Muscle of leg (tissue), 11 donors: ENCODE measurements around the gene C20orf141. TPM values are rescaled to one million over a fixed set of nuclear protein-coding genes. Genes with fewer than 3 reads are reported as not detected.

Experiments
- DNase-seq: peaks from one replicate; pipeline ENCODE4 v3.0.0; 2013
- H3K27ac ChIP-seq: one replicate; pipeline ENCODE4 v1.5.1; 2013; ENCODE audit warnings: mild to moderate bottlenecking, low read length, control low read depth
- H3K27me3 ChIP-seq: one replicate; pipeline ENCODE4 v1.6.1; 2013; ENCODE audit warnings: low read length; ENCODE audit not compliant: control insufficient read depth, insufficient read depth
- H3K36me3 ChIP-seq: one replicate; pipeline ENCODE4 v1.6.1; 2013; ENCODE audit warnings: low read length; ENCODE audit not compliant: control insufficient read depth, insufficient read depth
- H3K4me1 ChIP-seq: one replicate; pipeline ENCODE4 v1.6.1; 2013; ENCODE audit warnings: low read length; ENCODE audit not compliant: control insufficient read depth, insufficient read depth
- H3K4me3 ChIP-seq: one replicate; pipeline ENCODE4 v1.5.1; 2013; ENCODE audit warnings: low read length, control low read depth
- H3K9me3 ChIP-seq: replicated peaks from 2 replicates; pipeline ENCODE4 v1.6.1; 2013; ENCODE audit warnings: low read depth, low read length; ENCODE audit not compliant: control insufficient read depth
- WGBS: methylation state at CpG from one replicate; pipeline ENCODE4 v1.1.5; 2013; ENCODE audit warnings: missing lambda C conversion rate; ENCODE audit not compliant: insufficient coverage; 5-methylcytosine and 5-hydroxymethylcytosine counted together
- polyA plus RNA-seq, 8 donors: library from polyadenylated mRNA; unstranded; fragments of 120-200 nt; gene quantifications; one replicate each; pipeline versions ENCODE4 v1.2.1 to v1.2.3, GENCODE V29; 2013; ENCODE audit warnings: inconsistent platforms in 1 of 8, low replicate concordance in 1 of 8; ENCODE audit not compliant: insufficient read length in 8 of 8, insufficient read depth in 1 of 8
- total RNA-seq: library from RNA; stranded (reverse); fragments of 120-200 nt; gene quantifications from one replicate; pipeline ENCODE4 v1.2.4, GENCODE V29; 2013

The C20orf141 gene
- total and polyA plus RNA-seq, 9 donors, result not detected

GRCh38 chr20:2835331-2835796, 20.6 kb downstream of the C20orf141 start:
- no peak overlapping the region for H3K27ac ChIP-seq
- peaks cover 8% of the 10 kb centered on the region for H3K4me1 ChIP-seq
- peaks cover 1% of the 10 kb centered on the region for H3K27me3 ChIP-seq
- no peak for DNase-seq
- H3K36me3 ChIP-seq, result peaks cover 32% of the 10 kb centered on the region
- H3K4me3 ChIP-seq, result no peak overlapping the region
- H3K9me3 ChIP-seq, result no peaks in the 10 kb centered on the region
- WGBS, result 100% methylated on average over 2 of the region's 6 CpGs

- Histone ChIP-seq H3K36me3 (peaks cover 32% of the 10 kb centered on the region), H3K27me3 (no peaks in the 10 kb centered on the region), H3K9me3 (no peaks in the 10 kb centered on the region), H3K4me1 (peaks cover 8% of the 10 kb centered on the region), H3K27ac (no peak overlapping the region), H3K4me3 (no peak overlapping the region)
- no peak for DNase-seq
- WGBS, result 89% methylated on average over 3 of the region's 5 CpGs
These were observed 21.2 kb downstream of the C20orf141 start for GRCh38 chr20:2836035-2836434.

- Histone ChIP-seq H3K36me3 (peaks cover 32% of the 10 kb centered on the region), H3K9me3 (no peaks in the 10 kb centered on the region), H3K4me3 (no peak overlapping the region), H3K27ac (no peak overlapping the region), H3K27me3 (no peaks in the 10 kb centered on the region), H3K4me1 (peaks cover 15% of the 10 kb centered on the region)
- DNase-seq, result no peak
- 87% methylated on average over 4 of the region's 6 CpGs for WGBS
These were observed 22.6 kb downstream of the C20orf141 start for GRCh38 chr20:2837221-2837960.

DNA sequence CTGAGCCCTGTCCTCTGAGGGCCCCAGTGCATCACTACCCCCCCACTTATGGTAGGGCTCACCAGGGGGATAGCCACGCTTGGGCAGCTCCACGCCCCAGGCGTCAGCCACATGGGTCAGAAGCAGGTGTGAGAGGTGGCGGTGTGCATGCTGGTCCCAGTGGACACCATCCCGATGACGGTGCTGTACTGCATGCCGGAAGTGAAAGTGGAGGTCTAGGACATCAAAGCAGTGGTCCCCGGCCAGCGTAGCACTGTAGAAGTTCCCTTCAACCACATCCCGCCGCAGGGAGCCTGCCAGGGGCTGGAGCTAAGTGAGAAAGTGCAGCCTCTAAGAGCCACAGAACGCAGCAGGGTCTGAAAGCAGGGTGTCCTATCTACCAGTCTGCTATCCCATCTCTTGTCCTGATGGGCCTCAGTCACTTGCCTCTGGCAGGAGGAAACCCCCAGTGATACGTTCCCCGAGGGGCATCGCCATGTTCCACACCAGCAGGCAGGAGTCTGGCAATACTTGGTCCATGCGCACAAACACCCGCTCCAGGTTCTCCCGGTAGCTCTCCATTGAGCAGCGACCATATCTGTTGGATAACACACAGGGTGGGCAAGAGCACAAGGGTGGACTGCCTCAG, 23.5 kb downstream of the C20orf141 start:
- Histone ChIP-seq H3K27me3 (no peaks in the 10 kb centered on the region), H3K4me1 (peaks cover 15% of the 10 kb centered on the region), H3K4me3 (no peak overlapping the region), H3K9me3 (no peaks in the 10 kb centered on the region), H3K27ac (no peak overlapping the region), H3K36me3 (peaks cover 32% of the 10 kb centered on the region)
- no peak for DNase-seq
- 93% methylated on average over 18 of the region's 19 CpGs for WGBS

DNA sequence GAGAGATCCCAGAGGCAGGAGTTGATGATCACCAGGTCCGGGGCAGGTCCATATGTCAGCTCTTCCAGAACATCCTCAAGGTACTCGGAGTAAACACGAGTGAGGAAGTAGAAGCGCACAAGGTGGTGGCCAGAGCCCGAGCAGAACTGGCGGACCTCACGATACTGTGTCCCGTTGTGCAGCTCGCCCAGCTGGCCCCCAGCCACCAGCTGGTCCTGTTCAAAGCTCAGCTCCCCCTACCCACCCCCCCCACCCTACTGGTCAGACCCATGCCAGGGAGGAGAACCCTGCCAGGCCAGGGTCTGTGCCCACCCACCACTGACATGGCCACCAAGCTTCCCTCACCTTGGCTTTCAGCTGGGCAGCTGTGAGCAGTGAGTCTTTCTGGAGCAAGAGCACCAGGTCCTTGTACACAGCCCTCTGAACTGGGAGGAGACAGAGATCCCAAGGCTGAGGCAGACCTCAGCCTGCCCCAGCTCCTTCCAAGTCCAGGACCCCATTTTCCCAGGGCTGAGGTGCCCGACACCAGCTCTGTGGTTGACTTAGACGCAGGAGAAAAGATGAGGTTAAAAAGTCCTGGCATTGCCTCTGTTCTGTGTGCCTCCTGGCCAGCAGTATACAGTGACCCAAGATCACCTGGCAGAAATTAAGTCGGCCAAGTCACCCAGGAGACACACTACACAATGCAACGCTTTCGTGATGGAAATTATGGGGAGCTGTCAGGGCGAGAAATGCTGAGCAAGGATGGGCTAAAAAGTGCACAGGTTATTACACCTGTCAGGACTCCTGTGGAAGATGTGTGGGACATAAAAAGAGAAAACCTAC, 24.3 kb downstream of the C20orf141 start:
- no peak for DNase-seq
- H3K4me3 ChIP-seq, result no peak overlapping the region
- no peak overlapping the region for H3K27ac ChIP-seq
- H3K4me1 ChIP-seq, result peaks cover 15% of the 10 kb centered on the region
- 97% methylated on average over 5 of the region's 15 CpGs for WGBS
- H3K27me3 ChIP-seq, result no peaks in the 10 kb centered on the region
- peaks cover 32% of the 10 kb centered on the region for H3K36me3 ChIP-seq
- H3K9me3 ChIP-seq, result no peaks in the 10 kb centered on the region

GRCh38 chr20:2839732-2840137, 24.9 kb downstream of the C20orf141 start:
- Histone ChIP-seq H3K27me3 (no peaks in the 10 kb centered on the region), H3K36me3 (peaks cover 29% of the 10 kb centered on the region), H3K4me3 (peak overlapping the region; percentile 75), H3K27ac (no peak overlapping the region), H3K9me3 (no peaks in the 10 kb centered on the region), H3K4me1 (peaks cover 15% of the 10 kb centered on the region)
- WGBS, result 76% methylated on average over 21 of the region's 21 CpGs
- no peak for DNase-seq

DNA sequence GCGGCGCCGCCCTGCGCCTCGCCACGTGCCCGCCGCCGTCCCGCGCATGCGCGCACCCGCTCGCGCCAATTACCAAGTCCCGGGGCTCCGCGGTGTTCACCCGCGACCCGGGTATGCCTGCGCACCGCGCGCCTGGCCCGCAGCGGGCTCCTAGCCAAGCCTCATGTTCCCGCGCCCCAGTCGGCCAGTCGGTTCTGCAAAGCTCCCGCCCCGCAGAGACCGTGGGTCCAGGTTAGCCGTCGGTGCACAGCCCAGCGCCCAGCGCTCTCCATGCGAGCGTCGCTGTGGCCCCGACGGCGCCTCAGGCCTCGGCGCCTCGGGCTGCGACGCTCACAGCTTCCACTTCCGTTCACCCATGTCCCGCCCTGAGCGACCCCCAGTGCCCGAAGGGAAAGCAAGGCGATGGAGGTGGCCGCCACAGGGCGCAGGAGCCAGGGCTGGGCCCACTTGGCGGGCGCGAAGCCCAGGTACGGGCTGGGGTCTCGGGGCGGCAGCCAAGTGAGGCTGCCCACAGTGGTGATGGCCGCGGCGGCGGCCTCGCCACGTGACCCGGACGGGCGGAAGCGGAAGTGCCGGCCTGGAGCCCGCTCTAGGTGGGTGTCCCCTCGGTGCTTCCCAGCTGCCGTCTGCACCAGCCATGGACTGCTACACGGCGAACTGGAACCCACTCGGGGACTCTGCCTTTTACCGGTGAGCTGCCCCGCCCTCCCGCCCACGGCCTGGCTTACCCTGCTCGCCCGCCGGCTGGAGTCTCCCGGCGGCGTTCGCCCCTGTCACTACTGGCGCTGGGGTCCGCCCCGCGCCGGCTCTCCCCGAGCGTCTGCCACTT, 25.6 kb downstream of the C20orf141 start, which contains the start of the genes PCED1A and VPS16:
Gene PCED1A (minus strand): TSS at position 518 of the 829 bp plus-strand sequence. CDS start 743 bp downstream, outside the sequence.
Gene VPS16 (plus strand): TSS at position 608 of the 829 bp plus-strand sequence. CDS start 30 bp downstream, at position 638.
- peak; percentile 95 for DNase-seq
- peaks cover 29% of the 10 kb centered on the region for H3K36me3 ChIP-seq
- no peaks in the 10 kb centered on the region for H3K27me3 ChIP-seq
- peaks cover 15% of the 10 kb centered on the region for H3K4me1 ChIP-seq
- H3K27ac ChIP-seq, result peak within 1 kb of the TSS; percentile 85
- 2% methylated on average over 88 of the region's 98 CpGs for WGBS
- H3K4me3 ChIP-seq, result peak within 1 kb of the TSS; percentile 75
- H3K9me3 ChIP-seq, result no peaks in the 10 kb centered on the region

DNA sequence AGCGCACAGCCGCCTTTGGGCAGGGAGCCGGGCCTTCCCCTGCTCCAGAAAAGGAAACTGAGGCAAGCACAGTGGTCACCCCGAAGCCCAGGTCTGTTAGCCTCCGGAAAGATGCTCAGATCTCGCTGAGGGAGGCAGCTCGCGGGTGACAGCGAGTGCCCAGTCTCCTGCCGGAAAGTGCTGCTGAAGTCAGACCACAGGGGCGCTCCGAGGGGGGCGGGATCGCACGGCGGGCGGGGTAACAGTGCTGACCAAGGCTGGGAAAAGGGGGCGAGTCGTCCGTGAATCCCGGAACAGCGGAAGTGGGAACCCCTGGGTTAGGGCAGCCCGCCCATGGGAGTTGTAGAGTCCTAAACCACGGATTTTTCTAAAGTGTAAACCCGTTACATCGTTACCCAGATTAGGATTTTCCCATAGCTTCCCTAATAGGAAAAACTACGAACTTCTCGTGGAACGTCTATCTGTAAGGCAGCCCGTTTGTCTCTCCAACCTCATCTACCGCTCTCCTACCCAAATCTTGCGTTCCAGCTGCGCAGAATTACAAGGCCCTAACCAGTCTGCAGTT, 26.3 kb downstream of the C20orf141 start:
- H3K4me3 ChIP-seq, result peak overlapping the region; percentile 75
- peak overlapping the region; percentile 76 for H3K27ac ChIP-seq
- H3K36me3 ChIP-seq, result peaks cover 23% of the 10 kb centered on the region
- 5% methylated on average over 32 of the region's 33 CpGs for WGBS
- peak; percentile 85 for DNase-seq
- no peaks in the 10 kb centered on the region for H3K27me3 ChIP-seq
- peaks cover 15% of the 10 kb centered on the region for H3K4me1 ChIP-seq
- no peaks in the 10 kb centered on the region for H3K9me3 ChIP-seq

GRCh38 chr20:2845607-2846006, 30.8 kb downstream of the C20orf141 start:
- no CpG with 5 or more reads among the region's 2 CpGs for WGBS
- H3K9me3 ChIP-seq, result no peaks in the 10 kb centered on the region
- no peak for DNase-seq

More at GRCh38 chr20:2845607-2846006, 30.8 kb downstream of the C20orf141 start:
- Histone ChIP-seq H3K36me3 (peaks cover 5% of the 10 kb centered on the region), H3K27me3 (no peaks in the 10 kb centered on the region), H3K4me1 (peaks cover 7% of the 10 kb centered on the region), H3K27ac (no peak overlapping the region), H3K4me3 (no peak overlapping the region)
